ENCODE data around the gene TMC3.
A peak's percentile ranks its signal among the peaks of the same experiment; 100 is the strongest.
"Not testable (repeated sequence)": the region's sequence is repeated elsewhere in the genome, so short reads cannot be mapped to it uniquely, and the experiment has no call there.

TMC3 gene

DNA sequence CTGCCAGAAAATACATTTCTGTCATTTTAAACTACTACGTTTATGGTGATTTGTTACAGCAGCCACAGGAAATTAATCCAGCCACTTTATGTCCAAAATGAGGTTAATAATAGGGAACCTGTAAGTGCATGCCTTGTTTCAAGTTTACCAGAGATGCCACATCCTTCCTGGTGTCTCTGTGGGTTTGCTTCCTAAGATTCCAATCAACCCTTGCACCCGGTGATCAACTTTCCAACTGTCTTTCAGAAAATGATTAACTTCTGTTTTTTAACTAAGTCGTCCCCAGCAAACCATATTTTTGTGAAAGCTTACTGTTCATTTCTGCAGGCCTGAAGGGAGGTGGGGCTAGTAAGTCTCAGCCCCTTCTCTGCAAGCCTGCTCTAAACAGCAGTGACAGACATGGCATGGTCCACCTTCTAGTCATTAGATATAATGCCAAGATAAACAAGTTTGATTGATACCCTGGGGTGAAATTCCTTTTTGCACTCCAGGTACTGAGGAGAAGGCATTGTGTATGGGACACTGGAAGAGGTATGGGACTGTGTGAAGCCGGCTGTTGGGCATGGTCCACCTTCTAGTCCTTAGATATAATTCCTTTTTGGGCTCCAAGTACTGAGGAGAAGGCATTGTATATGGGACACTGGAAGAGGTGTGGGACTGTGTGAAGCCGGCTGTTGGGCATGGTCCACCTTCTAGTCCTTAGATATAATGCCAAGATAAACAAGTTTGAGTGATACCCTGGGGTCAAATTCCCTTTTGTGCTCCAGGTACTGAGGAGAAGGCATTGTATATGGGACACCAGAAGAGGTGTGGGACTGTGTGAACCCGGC lies 11.1 kb upstream of the TMC3 start:
- no peak for DNase-seq

- no peak for DNase-seq
Observed at GRCh38 chr15:81381720-81382119, 7.7 kb upstream of the TMC3 start.

- no peak for DNase-seq
Observed at GRCh38 chr15:81380668-81381067, 6.7 kb upstream of the TMC3 start.

DNA sequence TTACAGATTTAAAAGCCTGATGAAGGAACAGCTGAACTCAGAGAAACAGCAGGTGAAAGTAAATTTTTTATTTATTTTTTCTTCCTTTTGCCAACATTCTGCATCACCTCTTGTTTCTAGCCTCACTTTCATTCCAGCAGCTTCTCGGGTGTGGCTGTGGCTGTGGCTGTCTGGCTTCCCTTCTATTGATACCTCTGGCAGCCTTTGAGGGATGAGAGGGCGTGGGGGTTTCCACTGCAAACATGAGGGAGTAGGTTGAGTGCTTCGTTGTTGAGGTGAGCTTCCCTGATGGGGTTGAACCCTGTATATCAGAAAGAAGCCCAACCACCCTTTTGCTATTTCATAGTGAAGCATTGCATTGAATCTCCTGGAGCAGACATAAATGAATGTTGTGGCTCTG lies 6.2 kb upstream of the TMC3 start:
- DNase-seq: no peak

- DNase-seq: no peak
Observed at GRCh38 chr15:81379269-81379668, 5.3 kb upstream of the TMC3 start.

- DNase-seq: no peak
Observed at GRCh38 chr15:81378443-81378842, 4.4 kb upstream of the TMC3 start.

- DNase-seq: peak in 1 of 2 donors; percentile 5
Observed at GRCh38 chr15:81377871-81378270, 3.9 kb upstream of the TMC3 start.

GRCh38 chr15:81376231-81376630 lies 2.2 kb upstream of the TMC3 start:
- peak; percentile 8 to 23 for DNase-seq

GRCh38 chr15:81375461-81375860 lies 1.4 kb upstream of the TMC3 start:
- DNase-seq: no peak

DNA sequence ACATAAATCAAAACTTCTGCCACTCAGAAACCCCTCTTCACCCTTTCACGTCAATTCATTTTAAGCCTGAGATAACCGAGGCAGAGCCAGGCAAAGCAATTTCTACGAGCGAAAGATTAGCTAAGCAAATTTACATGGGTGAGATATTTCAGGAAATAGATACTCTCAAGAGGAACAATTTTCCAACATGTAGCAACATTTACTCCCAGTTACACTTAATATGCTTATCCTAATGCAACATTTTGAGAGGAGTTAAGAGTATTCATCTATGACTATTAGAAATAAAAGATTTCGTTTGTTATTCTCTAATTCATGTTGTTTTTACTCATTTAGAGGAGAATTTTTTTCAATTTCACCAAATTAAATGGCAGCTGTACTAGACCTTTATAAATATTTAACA lies 837 bp downstream of the TMC3 start:
- peak in 1 of 2 donors; percentile 4 for DNase-seq

DNA sequence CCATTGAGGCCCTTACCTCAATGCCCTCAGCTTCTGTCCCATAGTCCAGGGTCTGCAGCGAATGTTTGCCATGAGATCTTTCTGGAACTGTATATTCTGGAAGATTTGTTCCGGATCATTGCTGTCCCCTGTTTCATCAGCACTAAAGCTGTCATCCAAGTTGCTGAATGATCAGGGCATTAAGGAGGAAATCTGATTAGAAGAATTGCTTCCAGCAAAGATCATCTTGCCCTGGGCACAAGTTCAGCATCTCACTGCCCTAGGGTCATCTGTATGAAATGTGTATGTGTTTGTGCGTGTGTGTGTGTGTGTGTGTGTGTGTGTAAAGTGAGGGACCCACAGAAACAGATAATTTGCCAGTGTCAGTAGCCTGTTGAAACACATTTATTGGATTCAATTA lies 1.4 kb downstream of the TMC3 start:
- no peak for DNase-seq

- DNase-seq: no peak
Observed at GRCh38 chr15:81363718-81364500, 10.1 kb downstream of the TMC3 start.

DNA sequence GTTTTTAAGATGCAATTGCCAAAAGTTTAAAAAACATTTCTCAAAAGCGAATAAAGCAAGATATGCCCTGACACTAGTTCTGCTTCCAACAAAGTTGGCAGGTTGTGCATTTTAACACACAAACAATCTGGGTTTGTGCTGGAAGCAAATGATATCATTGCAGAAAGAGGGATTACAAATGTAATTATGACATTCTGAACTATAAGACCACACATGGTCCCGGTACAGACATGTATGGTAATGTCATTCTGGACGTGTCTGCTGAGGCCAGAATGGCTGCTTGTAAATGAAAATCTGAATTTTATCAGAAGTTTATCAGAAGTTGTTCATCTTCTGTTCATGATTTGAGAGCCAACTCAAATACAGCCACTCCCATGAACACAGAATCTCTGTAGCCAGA lies 10.7 kb downstream of the TMC3 start:
- no peak for DNase-seq

DNA sequence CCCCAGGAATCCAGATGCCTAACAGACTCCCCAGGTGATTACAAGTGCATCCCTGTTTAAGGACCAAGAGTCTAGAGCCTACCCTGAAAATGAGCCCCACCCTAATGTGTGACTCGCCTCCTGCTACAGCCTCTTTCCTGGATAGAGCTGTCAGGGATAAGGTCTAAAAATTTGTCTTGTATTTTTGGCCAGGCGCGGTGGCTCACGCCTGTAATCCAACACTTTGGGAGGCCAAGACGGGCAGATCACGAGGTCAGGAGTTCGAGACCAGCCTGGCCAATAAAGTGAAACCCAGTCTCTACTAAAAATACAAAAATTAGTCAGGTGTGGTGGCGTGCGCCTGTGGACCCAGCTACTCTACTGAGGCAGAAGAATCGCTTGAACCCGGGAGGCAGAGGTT lies 11.2 kb downstream of the TMC3 start:
- no peak for DNase-seq

DNA sequence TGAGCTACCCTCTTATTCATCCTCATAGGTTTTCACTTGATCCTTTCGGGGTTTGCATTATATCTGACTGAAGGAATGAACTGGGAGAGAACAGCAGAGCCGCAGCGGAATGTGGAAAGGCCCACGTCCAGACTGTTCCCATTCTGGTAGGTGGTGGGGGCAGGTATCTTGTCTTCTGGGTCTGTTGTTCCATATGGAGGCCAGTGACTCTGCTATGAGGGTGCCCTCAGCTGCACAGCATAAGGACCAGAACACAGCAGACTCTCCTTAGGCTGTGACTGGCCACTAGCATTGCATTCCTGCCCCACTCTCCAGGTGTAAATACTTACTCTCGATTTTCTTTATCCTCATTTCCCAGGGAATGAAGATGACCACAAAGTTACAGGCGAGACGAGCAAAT lies 12.1 kb downstream of the TMC3 start:
- no peak for DNase-seq

GRCh38 chr15:81360491-81360890 lies 13.5 kb downstream of the TMC3 start:
- DNase-seq: no peak

GRCh38 chr15:81358248-81358647 lies 15.8 kb downstream of the TMC3 start:
- no peak for DNase-seq

DNA sequence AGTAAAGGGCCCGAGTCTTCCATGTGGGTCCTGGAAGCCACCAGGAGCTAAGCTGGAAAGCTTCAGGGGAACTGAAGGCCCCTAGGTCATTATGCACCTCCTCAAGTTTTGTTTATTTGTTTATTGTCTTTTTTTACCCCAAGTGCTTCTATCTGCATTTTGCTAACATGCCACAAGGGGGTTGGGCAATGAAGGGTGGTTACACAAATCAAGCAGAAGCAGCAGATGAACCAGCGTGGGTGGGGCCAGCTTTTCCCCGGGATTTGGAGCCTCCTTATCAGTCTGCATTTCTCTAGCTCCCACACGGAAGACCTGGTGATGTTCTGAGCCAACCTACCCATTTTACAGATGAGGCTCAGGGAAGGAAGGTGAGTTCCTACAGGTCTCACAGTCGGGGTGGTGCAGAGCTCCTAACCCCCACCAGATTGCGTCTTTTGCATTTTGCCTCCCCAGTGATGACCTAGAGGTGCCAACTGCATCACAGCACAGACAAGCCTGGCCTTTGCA lies 16.8 kb downstream of the TMC3 start:
- peak; percentile 6 to 24 for DNase-seq

- no peak for DNase-seq
Observed at GRCh38 chr15:81356252-81356651, 17.8 kb downstream of the TMC3 start.

GRCh38 chr15:81351651-81352050 lies 22.4 kb downstream of the TMC3 start:
- DNase-seq: no peak

- no peak for DNase-seq
Observed at GRCh38 chr15:81349271-81349670, 24.7 kb downstream of the TMC3 start.

DNA sequence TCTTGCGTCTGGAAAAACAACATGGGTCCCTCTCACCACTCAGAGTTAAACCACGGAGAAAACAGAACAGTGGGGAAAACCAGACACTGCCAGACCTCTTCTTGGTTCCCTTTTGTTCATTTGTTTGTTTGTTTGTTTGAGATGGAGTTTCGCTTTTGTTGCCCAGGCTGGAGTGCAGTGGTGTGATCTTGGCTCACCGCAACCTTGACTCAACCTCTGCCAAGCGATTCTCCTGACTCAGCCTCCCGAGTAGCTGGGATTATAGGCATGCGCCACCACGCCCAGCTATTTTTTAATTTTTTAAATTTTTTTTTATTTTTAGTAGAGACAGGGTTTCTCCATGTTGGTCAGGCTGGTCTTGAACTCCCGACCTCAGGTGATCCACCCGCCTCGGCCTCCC lies 25.3 kb downstream of the TMC3 start:
- DNase-seq: not testable (repeated sequence)

DNA sequence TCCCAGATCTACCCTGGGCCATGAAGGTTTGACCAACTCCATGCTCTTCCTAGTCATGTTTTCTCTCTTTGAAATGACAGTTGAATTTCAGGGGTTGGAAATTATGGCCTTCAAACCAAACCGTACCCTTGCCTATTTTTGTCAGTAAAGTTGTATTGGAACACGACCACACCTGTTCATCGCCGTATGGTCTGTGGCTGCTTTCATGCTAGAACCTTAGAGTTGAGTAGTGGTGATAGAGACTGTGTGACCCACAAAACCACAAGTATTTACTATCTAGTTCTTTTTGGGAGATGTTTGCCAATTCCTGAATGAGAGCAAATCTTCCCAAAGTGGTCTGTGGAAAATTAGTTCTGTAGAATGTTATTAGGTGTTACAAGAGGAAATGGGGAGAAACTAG lies 26.1 kb downstream of the TMC3 start:
- no peak for DNase-seq

DNA sequence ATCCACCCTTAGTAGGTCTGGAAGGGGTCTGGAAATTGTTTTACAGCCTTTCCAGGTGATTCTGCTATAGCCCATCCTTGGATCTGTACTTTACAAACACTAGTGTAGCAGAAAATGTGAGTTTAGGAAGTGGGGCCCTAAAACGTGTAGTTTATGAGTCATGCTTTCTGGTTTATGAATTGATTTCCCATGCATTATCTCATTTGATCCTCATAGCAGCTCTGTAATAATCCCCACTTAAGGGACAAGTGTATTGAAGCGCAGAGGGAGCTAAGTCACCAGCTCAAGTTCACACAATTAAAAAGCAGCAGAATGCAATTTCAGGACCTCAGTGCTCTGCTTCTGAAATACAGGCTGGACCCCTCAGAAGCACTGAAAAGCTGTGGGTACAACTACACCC lies 27.4 kb downstream of the TMC3 start:
- DNase-seq: no peak
